Cardiac fibroblast (primary cell): Measurements from ENCODE around the gene TMEM175.

Experiments used
- DNase-seq, 2 donors: peaks; one replicate each; pipeline versions ENCODE4 v3.0.0 to v3.0.0-alpha.2; 2010; ENCODE audit warnings: low read depth in 2 of 2
- H3K4me3 ChIP-seq, 2 donors: replicated peaks in 1 of 2; 1 replicate in 1 of 2; 2 replicates in 1 of 2; pipeline ENCODE4 v1.5.1; 2011; ENCODE audit warnings: low read depth in 2 of 2, low read length in 2 of 2, mild to moderate bottlenecking in 2 of 2, moderate library complexity in 1 of 2
- CTCF ChIP-seq: IDR thresholded peaks from one replicate; pipeline ENCODE4 v1.5.1; 2011; ENCODE audit warnings: low read depth, mild to moderate bottlenecking, low read length, inconsistent platforms

Gene TMEM175

GRCh38 chr4:910366-911091 lies 21.7 kb upstream of the TMEM175 start:
- no peak for DNase-seq
- H3K4me3 ChIP-seq = no peak overlapping the region
- no peak for TF ChIP-seq CTCF

- DNase-seq = no peak
- no peak for TF ChIP-seq CTCF
- H3K4me3 ChIP-seq = no peak overlapping the region
Observed at GRCh38 chr4:911221-911751, 21.0 kb upstream of the TMEM175 start.

GRCh38 chr4:911871-912490 lies 20.3 kb upstream of the TMEM175 start:
- no peak for TF ChIP-seq CTCF
- no peak overlapping the region for H3K4me3 ChIP-seq
- no peak for DNase-seq

GRCh38 chr4:912548-913279 lies 19.5 kb upstream of the TMEM175 start:
- no peak overlapping the region for H3K4me3 ChIP-seq
- no peak for DNase-seq
- TF ChIP-seq CTCF = no peak

GRCh38 chr4:913280-913618 lies 19.0 kb upstream of the TMEM175 start:
- no peak for DNase-seq
- H3K4me3 ChIP-seq = no peak overlapping the region

GRCh38 chr4:914531-914930 lies 17.7 kb upstream of the TMEM175 start:
- DNase-seq = no peak
- no peak overlapping the region for H3K4me3 ChIP-seq

More at GRCh38 chr4:913280-913618, 19.0 kb upstream of the TMEM175 start:
- no peak for TF ChIP-seq CTCF

More at GRCh38 chr4:914531-914930, 17.7 kb upstream of the TMEM175 start:
- TF ChIP-seq CTCF = no peak
